Lower leg skin (tissue), 4 donors: ENCODE results near the gene C16orf92. TPM values are rescaled to one million over a fixed set of nuclear protein-coding genes. Genes with fewer than 3 reads are reported as not detected.

Source experiments
- DNase-seq, 2 donors: peaks; one replicate each; pipeline ENCODE4 v3.0.0-alpha.2; 2019; ENCODE audit warnings: low spot score in 2 of 2
- H3K4me3 ChIP-seq: fragments of 200-600 bp; sonication (generic); 2 replicates; pipeline ENCODE4 v1.5.1; 2017; ENCODE audit warnings: mild to moderate bottlenecking, low read depth; ENCODE audit not compliant: poor library complexity, severe bottlenecking
- POLR2A ChIP-seq, 2 donors: fragments of 450-650 bp; IDR thresholded peaks; one replicate each; pipeline ENCODE4 v1.6.1; 2016 to 2017; ENCODE audit warnings: antibody characterized with exemption in 2 of 2, mild to moderate bottlenecking in 1 of 2, moderate library complexity in 1 of 2
- WGBS, 2 donors: methylation state at CpG; one replicate each; pipeline ENCODE4 v1.1.5; 2018; 5-methylcytosine and 5-hydroxymethylcytosine counted together
- intact Hi-C: fragments of 100-400 bp; cut with DNase I; formaldehyde crosslinking; loops from one replicate; pipeline ENCODE4 v1.15.0; 2023; ENCODE audit warnings: low total_unique reads
- total RNA-seq, 4 donors: library from RNA; depleted of rRNA; stranded (reverse); fragments of >200 nt; gene quantifications; one replicate each; pipeline ENCODE4 v1.1.0, GENCODE V29; 2016
- TF ChIP-seq, protein P1 (sequence below), 3 donors: fragments of 450-650 bp; IDR thresholded peaks; one replicate each; pipeline ENCODE4 v1.5.1; 2016; ENCODE audit warnings: antibody characterized with exemption in 3 of 3, mild to moderate bottlenecking in 3 of 3, moderate library complexity in 2 of 3

C16orf92 gene
- total RNA-seq, 4 donors from 2014 or later: not detected

DNA sequence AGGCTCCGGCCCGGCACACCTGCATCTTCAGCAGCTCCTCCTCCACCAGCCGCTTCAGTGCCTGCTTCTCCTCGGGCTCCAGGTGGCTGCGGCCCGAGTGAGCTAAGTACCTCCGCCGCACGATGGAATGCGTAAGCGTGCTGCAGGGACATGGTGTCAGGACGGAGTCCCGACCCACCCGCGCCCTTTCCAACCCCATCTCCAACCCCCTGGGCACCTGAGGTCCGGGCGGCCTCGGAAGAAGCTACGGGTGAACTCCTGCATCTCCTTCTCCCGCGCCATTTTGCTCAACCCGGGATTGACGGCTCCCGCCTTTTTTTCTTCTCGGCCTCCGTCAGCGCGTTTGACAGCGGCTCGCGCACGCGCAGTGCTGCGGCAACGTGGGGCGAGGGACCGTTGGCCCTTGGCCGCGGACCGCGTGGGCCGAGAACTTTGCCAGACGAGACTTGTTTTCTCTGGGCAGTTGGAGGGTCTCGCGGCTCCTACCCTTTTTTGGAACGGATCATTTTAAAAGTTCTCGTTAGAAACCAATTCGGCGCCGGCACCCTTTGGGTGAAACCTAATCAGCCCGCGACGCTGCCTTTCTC lies 27.6 kb upstream of the C16orf92 start, which contains the start of gene HIRIP3:
TSS of gene HIRIP3 (minus strand) at position 294 of the 587 bp plus-strand sequence. CDS start at position 282, 12 bp downstream.
- intact Hi-C loops: no loop called here
- peak; percentile 85 to 97 for DNase-seq
- TF ChIP-seq POLR2A (IDR thresholded peaks at IDR 0.05): no peak
- TF ChIP-seq, protein P1, sequence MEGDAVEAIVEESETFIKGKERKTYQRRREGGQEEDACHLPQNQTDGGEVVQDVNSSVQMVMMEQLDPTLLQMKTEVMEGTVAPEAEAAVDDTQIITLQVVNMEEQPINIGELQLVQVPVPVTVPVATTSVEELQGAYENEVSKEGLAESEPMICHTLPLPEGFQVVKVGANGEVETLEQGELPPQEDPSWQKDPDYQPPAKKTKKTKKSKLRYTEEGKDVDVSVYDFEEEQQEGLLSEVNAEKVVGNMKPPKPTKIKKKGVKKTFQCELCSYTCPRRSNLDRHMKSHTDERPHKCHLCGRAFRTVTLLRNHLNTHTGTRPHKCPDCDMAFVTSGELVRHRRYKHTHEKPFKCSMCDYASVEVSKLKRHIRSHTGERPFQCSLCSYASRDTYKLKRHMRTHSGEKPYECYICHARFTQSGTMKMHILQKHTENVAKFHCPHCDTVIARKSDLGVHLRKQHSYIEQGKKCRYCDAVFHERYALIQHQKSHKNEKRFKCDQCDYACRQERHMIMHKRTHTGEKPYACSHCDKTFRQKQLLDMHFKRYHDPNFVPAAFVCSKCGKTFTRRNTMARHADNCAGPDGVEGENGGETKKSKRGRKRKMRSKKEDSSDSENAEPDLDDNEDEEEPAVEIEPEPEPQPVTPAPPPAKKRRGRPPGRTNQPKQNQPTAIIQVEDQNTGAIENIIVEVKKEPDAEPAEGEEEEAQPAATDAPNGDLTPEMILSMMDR (IDR thresholded peaks at IDR 0.05): no peak
- WGBS, 2 donors: 0% methylated on average over 47 to 53 of the region's 53 CpGs
- peak within 1 kb of the TSS; percentile 74 for H3K4me3 ChIP-seq

DNA sequence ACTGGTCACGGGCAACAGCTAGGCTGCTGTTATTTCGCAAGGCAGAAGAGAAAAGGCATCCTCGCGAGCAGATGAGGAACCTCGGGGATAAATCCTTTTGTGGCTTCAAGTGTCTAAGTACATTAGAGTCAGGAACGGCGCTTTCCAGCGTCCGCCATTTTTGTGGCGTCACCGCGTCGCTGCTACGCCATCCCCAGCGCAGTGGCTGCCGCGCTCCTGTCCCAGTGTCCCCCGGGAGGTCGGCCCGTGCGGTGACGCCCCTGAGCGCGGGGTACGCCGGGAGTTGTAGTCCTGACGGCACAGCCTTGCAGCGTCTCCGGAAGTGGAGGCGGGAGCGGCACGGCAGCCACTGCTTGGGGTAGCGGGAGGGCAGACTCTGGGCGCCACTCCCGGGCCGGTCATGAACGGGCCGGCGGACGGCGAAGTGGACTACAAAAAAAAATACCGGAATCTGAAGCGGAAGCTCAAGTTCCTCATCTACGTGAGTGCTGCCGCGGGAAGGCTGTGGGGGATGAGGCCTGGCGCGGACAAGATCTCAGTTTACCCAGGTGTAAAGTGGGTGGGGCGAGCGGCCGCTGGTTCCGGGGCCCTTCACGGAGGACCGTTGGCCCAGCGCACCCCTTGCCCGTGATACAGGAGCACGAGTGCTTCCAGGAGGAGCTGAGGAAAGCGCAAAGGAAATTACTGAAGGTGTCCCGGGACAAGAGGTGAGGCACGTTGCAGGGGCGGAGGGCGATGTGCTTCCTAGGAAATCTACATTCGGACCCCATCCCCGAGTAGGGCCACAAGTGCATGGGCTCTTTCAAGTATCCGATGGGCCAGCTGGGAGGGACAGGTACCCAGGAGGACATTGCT lies 26.9 kb upstream of the C16orf92 start, which contains the start of gene INO80E:
TSS of gene INO80E (plus strand) at position 331 of the 855 bp plus-strand sequence. CDS start at position 401, 70 bp downstream.
- peak within 1 kb of the TSS; percentile 74 for H3K4me3 ChIP-seq
- peak; percentile 97 to 100 for DNase-seq
- WGBS, 2 donors: 0 to 1% methylated on average over 52 to 65 of the region's 65 CpGs
- intact Hi-C loops: no loop called here
- TF ChIP-seq POLR2A (IDR thresholded peaks at IDR 0.05): no peak
- TF ChIP-seq, protein P1 (IDR thresholded peaks at IDR 0.05): no peak

DNA sequence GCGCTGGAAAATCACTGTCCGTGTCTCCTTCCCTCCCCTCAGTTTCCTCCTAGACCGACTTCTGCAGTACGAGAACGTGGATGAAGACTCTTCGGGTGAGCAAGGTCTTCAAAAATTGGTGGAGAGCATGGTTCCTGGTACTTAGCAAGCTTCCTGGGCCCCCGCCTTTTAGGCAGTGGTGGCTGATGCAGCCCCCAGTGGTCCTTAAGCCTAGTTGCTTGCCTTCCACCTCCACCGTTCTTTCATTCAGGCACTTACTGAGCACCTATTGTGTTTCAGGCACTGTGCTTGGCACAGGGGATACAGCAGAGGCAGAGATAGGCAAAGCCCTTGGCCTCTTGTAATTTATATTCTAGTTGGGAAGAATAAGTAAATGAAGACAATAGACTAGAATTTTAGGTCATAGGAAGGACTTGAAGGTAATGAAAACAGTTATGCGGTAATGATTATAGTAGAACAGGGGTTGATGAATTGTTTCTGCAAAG lies 26.2 kb upstream of the C16orf92 start:
- intact Hi-C loops: no loop called here
- H3K4me3 ChIP-seq: peak overlapping the region; percentile 74
- no peak for DNase-seq
- TF ChIP-seq, protein P1 (IDR thresholded peaks at IDR 0.05): no peak
- TF ChIP-seq POLR2A (IDR thresholded peaks at IDR 0.05): no peak
- 21 to 23% methylated on average over 9 of the region's 9 CpGs for WGBS, 2 donors

DNA sequence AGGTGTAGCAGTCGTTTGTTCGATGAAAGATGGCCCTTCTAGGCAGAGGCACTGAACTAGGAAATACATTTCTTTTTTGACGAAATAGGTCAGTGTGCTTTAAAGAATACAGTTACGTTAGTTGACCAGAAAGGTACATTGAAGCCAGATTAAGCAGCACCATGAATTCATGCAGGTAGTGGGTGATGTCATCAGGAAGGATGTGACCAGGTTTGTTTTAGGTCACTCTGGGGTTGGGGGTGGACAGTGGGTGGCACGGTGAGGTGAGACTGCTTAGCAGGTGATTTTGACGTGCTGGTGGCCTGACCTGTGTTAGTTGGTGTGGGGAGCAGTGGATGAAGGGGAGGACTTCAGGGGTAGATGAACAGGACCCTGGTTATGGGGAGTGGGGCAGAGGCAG lies 23.4 kb upstream of the C16orf92 start:
- no peak overlapping the region for H3K4me3 ChIP-seq
- DNase-seq: no peak
- intact Hi-C loops: no loop called here
- TF ChIP-seq, protein P1 (IDR thresholded peaks at IDR 0.05): no peak
- TF ChIP-seq POLR2A (IDR thresholded peaks at IDR 0.05): no peak
- WGBS, 2 donors: 85 to 87% methylated on average over 6 of the region's 6 CpGs

DNA sequence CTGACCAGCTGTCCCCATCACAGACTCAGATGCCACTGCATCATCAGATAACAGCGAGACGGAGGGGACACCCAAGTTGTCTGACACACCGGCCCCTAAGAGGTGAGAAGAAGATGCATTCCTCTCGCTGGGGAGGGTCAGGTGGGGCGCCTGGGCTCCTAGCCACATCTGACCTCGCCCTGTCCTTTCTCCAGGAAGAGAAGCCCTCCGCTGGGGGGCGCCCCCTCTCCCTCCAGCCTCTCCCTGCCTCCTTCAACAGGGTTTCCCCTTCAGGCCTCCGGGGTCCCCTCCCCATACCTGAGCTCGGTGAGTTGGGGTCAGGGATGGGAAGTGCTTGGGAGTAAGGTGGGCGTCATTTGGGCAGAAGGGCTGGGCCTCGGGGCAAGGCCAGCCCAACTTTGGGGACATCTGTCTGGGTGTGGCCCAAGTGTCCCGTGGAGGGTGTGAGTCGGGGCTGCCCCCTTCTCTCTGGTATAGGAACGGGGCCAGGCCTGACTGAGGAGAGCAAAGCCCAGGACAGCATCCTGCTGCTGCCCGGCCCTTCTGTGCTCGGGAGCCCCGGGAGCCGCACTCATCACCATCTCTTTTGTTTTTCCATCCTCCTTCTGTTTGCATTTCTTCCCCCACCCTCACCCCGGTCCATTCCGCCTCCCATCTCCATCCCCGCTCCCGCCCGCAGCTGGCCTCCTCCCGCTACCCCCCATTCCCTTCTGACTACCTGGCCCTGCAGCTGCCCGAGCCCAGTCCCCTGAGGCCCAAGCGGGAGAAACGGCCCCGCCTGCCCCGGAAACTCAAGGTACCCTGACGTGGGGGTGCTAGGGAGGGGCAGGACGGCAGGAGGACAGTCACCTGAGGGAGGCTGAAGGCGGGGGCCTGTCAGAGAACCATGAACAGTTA lies 22.0 kb upstream of the C16orf92 start:
- TF ChIP-seq, protein P1 (IDR thresholded peaks at IDR 0.05): no peak
- no peak for TF ChIP-seq POLR2A (IDR thresholded peaks at IDR 0.05)
- no peak overlapping the region for H3K4me3 ChIP-seq
- intact Hi-C loops: no loop called here
- DNase-seq: no peak
- 78 to 82% methylated on average over 33 of the region's 33 CpGs for WGBS, 2 donors
